HG03342 (cell line): ENCODE data around the gene NPAS1.
"Not testable (repeated sequence)": the region's sequence is repeated elsewhere in the genome, so short reads cannot be mapped to it uniquely, and the experiment has no call there.

Source experiments
- ATAC-seq: cut with Tn5 transposase; IDR thresholded peaks from one replicate; pipeline ENCODE4 v1.9.1; 2021; ENCODE audit warnings: mild to moderate bottlenecking, moderate library complexity; ENCODE audit not compliant: unreplicated experiment

The NPAS1 gene

DNA sequence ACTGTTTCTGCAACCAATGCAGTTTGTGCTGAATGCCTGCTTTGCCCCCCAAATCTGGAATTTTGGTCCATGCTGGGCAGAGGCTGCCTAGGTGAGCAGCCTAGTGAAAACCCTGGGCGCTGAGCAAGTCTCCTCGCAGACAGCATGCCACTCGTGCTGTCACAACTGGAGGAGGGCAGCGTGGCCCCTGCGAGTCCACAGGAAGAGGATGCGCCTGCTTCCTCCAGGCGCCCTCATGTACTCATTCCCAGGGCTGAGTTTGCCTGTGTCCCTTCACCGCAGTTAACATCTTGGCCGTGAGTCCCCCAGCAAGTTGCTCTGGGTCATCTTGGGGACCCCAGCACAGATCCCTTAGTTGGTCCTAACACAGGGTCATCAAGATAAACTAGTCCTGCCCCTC lies 55.0 kb downstream of the NPAS1 start:
- ATAC-seq, result no peak

DNA sequence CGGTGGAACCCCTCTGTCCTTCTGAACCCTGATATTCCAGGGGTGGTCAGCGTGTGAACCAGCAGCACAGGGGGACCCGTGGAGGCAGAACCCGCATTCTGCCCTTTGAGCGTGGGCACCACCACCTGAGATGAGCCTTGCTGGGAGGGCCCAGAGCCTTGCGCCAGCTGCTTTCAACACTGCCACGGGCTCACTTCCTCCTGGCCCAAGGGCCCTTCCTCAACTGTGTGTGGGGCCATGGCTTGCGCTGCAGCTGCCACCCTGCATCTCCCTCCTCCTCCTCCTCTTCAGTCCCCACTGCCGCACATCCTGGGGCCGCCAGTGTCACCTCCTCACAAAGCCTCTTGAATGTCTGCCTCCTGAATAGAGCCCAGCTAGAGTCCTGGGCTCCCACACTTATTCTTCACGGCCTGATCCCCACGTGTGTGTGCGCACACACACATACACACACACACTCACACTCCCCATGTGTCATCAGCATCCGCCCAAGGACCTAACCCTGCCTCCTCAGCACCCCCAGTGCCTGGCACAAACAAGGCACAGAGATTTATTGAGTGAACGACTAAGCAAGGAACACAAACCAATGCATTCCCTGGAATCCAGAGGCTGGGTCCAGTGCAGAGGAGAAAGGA lies 55.7 kb downstream of the NPAS1 start:
- no peak for ATAC-seq

DNA sequence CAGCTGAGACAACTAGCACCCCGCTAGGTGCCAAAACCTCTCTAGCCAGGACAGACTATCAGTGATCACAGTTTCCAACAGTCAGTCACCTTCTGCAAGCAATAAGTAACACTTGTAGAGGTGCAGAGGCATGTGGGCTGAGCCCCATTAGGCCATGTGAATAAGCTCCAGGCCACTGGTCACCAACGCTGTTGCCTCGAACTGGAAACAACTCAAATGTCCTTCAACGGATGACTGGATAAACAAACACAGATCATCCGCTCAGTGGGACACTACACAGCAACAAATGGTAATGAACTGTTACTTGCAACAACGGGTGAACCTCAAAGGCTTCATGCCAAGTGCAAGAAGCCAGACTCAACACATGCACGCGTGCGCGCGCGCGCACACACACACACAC lies 56.3 kb downstream of the NPAS1 start:
- no peak for ATAC-seq

DNA sequence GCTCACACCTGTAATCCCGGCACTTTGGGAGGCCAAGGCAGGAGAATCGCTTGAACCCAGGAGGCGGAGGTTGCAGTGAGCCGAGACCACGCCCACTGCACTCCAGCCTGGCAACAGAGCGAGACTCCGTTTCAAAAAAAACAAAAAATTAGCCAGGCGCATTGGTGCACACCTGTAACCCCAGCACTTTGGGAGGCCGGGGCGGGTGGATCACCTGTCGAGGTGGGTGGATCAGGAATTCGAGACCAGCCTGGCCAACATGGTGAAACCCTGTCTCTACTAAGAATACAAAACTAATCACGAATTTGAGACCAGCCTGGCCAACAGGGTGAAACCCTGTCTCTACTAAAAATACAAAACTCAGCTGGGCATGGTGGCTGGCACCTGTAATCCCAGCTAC lies 58.7 kb downstream of the NPAS1 start:
- ATAC-seq, result not testable (repeated sequence)

DNA sequence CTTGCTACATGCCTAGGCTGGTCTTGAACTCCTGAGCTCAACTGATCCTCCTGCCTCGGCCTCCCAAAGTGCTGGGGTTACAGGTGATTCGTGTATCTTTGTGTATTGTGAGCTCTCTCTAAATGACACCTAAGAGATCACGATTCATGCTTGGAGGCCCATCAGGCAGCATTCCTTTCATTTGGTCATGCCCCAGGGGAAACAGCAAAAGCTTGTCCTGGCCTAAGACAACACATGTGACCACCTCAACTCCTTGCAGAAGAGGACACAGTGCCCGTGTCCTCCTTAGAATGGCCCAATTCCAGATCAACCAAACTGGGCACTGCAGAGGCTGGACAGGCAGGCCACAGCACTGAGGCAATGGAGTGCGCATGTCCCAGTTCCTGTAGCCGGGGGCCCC lies 61.5 kb downstream of the NPAS1 start:
- no peak for ATAC-seq

DNA sequence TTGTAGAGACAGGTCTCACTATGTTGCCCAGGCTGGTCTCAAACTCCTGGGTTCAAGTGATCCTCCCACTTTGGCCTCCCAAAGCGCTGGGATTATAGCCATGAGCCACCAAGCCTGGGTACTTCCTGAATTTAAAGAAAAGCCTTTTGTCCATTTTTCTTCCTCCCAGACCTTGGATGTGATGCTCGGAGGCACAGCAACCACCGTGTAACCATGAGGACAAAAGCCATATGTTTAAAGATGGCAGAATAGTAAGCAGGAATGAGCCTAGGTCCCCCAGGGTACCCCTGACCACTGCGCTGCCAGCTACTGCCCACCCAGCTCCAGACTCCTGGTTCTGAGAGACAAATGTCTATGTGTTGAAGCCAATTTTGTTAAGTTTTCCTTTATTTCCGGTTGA lies 62.9 kb downstream of the NPAS1 start:
- no peak for ATAC-seq

DNA sequence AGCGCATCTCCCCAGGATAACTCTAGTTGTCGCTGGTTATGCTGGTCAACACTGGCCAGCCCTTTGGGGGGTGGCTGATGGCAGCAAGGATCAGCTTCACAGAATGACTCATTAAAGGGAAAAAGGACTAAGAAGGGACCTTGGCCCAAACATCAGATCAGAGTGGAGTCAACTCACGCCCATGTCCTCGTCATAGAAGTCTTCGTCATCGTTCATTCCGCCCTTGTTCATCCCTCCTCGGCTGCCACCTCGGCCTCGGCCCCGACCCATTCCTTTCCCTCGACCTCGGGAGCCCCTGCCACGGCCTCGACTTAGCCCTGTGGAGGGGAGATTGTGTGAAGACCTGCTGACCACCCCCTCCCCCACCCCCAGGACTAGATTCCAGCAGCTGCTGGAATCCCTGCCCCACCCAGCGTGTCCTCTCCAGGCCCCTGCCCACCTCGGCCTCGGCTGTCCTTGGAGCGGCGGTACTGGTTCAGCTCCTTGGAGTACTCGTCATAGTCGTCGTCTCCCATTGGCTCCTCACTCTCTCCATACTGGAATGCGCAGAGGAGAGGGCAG lies 65.3 kb downstream of the NPAS1 start:
- no peak for ATAC-seq

DNA sequence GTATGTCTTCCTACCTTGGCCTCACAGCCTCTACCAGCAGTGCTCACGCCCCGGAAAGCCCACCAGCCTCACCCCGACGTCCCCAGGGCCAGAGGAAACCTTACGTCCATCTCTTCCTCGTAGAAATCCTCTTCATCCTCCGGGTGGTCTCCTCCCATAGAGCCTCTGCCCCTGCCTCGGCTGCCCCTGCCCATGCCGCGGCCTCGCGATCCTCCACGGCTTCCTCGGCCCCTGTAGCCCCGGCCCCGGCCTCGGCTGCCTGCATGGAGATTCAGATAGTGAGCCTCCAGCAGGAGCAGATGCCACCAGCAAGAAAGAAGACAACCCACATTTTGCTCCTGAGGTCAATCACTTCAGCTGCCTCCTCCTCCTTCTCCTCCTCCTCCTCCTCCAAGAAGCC lies 66.6 kb downstream of the NPAS1 start:
- ATAC-seq, result no peak

DNA sequence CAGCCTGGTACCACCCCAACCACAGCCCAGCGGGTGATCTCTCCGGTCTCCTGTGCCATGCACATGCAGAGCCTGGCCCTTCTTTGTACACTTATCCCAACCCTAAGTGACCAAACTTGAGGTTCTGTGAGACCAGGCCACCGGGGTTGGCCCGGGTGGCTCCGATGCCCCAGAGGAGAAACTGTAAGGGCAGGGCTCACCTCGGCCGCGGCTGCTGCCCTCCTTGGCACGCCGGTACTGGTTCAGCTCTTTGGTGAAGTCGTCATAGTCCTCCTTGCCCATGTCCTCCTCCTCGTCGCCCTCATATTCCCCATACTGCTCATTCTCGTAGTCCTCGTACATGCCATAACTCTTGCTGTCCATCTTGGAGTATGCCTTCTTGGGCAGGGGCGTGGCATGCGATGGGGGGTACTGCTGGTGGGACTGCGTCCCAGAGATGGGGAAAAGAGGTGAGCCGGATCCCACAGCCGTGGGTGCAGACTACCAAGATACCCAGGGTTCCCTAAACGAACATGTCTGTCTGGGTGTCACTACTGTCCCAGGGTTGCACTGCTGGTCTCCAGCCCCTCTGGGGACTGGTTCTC lies 70.2 kb downstream of the NPAS1 start:
- ATAC-seq, result no peak

DNA sequence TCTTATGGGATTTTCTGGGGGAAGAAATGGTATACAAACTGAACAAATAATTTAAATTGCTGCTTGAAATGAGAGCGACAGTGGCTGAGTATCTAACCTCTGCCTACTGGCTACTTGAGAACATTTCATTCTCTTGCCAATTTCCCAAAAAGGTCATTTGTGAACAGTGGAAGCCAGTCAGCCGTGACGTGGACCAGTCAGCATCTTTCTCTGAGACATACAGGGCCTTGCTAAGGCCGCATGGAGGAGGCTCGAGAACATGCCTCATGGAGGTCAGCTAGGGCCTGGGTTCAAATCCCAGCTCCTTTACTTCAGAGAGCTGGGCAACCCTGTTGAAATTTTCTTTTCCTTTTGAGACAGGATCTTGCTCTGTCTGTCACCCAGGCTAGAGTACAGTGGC lies 73.6 kb downstream of the NPAS1 start:
- no peak for ATAC-seq

DNA sequence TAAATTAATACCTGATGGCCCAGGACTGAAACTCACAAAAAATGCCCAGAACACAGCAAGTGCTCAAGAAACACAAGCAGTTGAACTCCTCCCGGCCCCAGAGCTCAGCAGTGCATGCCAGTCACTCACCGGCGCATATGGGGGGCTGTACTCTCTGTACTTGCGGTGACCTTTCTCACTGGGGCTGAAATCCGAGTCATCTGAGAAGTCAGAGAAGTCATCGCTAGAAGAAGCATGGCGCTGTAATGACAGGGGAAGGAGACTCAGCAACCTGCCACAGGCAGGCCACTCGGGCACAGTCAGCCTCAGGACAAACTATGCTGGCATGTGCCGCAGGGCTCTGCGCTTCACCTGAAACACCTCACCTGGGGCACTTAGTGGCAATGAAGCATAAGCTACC lies 74.2 kb downstream of the NPAS1 start:
- ATAC-seq, result no peak

DNA sequence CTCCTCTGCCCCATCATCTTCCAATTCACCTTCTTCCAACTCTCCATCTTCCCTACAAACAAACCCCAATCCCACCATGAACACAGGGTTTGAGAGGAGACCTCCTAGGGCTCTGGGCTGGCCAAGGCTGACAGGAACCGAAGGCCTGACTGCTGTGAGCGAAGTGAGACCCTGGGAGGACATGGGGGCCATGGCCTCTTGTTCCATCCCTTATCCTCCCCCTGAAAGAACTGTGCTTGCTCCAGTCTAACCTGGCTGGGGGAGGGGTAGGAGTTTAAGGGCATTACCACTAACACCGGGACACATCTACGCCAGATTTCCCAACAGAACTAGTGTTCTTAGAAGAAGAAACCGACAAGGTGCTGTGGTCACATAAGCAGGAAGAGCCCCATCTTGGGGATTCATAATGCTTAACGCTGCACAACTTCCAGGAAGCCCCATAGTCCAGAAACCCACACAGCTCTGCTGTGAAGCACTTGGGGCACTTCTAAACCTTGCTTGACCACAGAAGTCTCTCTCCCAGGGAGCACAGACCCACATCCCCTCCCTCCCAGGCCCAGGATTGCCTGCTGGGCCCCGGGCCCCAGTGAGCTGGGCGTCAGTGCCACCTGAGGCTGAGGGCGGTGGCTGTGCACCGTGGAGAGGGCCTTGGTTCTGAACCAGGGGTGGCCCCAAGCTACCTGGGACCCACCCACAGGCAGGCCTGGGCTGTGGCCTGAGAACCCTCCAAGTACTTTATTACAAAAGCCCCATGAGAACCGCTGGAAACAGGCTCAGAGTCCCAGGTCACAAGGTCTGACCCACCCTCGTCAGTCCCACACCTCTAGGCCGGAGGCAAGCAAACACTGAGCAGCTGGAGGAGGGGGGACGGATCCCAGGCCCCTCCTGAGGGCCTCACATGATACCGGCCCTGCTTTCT lies 75.2 kb downstream of the NPAS1 start:
- ATAC-seq, result no peak
